Bronchus fibroblast of lung (primary cell): Measurements from ENCODE around the gene ZBTB7B. TPM values are rescaled to one million over a fixed set of nuclear protein-coding genes. Genes with fewer than 3 reads are reported as not detected.

Experiments
- total RNA-seq: library from RNA; depleted of rRNA; stranded (reverse); fragments of >200 nt; gene quantifications from 2 replicates; pipeline ENCODE4 v1.2.3, GENCODE V29; 2015

Gene ZBTB7B
- 13.1 and 14.5 TPM in 2 replicates for total RNA-seq

GRCh38 chr1:155002464-155003226, at the start of gene ZBTB7B:
TSS of gene ZBTB7B (plus strand) at chr1:155002802. CDS start at chr1:155014661, 11,859 bp downstream.

GRCh38 chr1:154955718-154956543, 46.7 kb upstream of the ZBTB7B start, which contains the start of gene PBXIP1:
TSS of gene PBXIP1 (minus strand) at chr1:154956099. CDS start at chr1:154953721, 2,378 bp downstream.

GRCh38 chr1:154961207-154962155, 41.1 kb upstream of the ZBTB7B start, which contains the start of gene PYGO2:
TSS of gene PYGO2 (minus strand) at chr1:154961782. CDS start at chr1:154961576, 206 bp downstream.

GRCh38 chr1:154970631-154971340, 31.8 kb upstream of the ZBTB7B start, which contains the start of gene SHC1:
TSS of gene SHC1 (minus strand) at chr1:154970747. CDS start at chr1:154970526, 221 bp downstream.

GRCh38 chr1:154974102-154974807, 28.3 kb upstream of the ZBTB7B start, which contains the start of gene CKS1B:
TSS of gene CKS1B (plus strand) at chr1:154974681. CDS start at chr1:154974746, 65 bp downstream.

GRCh38 chr1:154982897-154983648, 19.5 kb upstream of the ZBTB7B start, which contains the start of gene FLAD1:
TSS of gene FLAD1 (plus strand) at chr1:154983344. CDS start at chr1:154983695, 351 bp downstream.

GRCh38 chr1:154993572-154994268, 8.9 kb upstream of the ZBTB7B start, which contains the start of gene LENEP:
TSS of gene LENEP (plus strand) at chr1:154993586. CDS start at chr1:154993608, 22 bp downstream.

GRCh38 chr1:155033524-155033923, 30.9 kb downstream of the ZBTB7B start, which contains the start of the genes DCST1 and DCST2:
TSS of gene DCST1 (plus strand) at chr1:155033824. CDS start at chr1:155034037, 213 bp downstream.
TSS of gene DCST2 (minus strand) at chr1:155033781. CDS start at chr1:155033701, 80 bp downstream.

DNA sequence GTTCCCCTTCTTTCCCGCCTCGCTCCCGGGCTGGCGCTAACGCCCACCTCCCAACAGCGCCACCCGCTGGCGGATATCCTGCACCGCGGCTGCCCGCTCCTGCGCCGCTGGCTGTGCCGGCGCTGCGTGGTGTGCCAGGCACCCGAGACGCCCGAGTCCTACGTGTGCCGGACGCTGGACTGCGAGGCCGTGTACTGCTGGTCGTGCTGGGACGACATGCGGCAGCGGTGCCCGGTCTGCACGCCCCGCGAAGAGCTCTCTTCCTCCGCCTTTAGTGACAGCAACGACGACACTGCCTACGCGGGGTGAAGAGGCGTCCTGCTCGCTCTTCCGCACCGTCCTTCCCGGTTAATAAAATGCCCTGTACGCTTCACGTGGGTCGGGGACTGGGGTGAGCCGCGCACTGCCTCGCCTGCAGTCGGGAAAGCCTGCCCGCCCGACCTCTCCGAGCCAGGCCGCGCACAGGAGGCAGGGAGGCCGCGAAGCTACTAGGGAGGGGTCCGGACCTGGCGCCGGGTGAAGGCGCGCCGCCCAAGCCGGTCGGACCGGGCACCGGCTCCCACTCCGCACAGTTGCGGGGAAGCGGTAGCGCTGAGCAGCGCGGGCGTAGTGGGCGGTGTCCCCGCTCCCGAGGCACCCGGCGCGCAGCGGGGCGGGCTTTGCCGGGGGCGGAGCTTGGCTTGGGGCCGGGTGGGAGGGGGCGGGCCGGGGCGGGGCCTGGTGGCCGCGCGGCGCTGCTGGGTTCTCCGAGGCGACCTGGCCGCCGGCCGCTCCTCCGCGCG, 48.1 kb downstream of the ZBTB7B start, which contains the start of gene ADAM15:
Gene ADAM15, plus strand, starts transcription at position 757 of the 782 bp plus-strand sequence. CDS start 71 bp downstream, outside the sequence.

DNA sequence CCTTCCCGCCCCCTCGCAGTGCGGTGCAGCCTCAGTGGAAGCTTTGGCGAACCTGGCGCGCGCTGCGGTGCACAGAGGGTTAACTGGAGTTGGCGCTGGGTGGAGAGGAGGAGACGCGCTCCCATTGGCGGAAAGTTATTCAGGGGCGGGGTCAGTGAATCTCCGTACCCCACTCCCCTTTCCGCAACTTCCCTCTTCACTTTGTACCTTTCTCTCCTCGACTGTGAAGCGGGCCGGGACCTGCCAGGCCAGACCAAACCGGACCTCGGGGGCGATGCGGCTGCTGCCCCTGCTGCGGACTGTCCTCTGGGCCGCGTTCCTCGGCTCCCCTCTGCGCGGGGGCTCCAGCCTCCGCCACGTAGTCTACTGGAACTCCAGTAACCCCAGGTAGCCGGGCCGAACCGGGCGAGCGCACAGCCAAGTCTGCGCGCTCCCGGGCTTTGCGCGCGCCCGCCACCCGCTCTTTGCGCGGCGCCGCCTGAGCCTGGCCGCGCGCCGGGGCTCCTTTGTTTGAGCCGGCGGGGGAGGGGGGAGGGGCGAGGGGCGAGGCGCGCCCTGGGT, 61.0 kb downstream of the ZBTB7B start, which contains the start of gene EFNA4:
Gene EFNA4, plus strand, starts transcription at position 191 of the 561 bp plus-strand sequence. Its CDS starts 84 bp downstream, at position 275.

Other genes with a start within 250 kb of the ZBTB7B start
- gene KCNN3, start 132.5 kb upstream of the ZBTB7B start, total RNA-seq: not detected in 2 replicates
- gene PMVK, start 66.1 kb upstream of the ZBTB7B start, total RNA-seq: 9.2 and 11.4 TPM in 2 replicates
- gene PBXIP1, start 46.7 kb upstream of the ZBTB7B start, total RNA-seq: 42.1 and 48.9 TPM in 2 replicates
- gene PYGO2, start 41.0 kb upstream of the ZBTB7B start, total RNA-seq: 16.8 and 19.2 TPM in 2 replicates
- gene SHC1, start 32.1 kb upstream of the ZBTB7B start, total RNA-seq: 192 and 203 TPM in 2 replicates
- gene CKS1B, start 28.1 kb upstream of the ZBTB7B start, total RNA-seq: 222 and 236 TPM in 2 replicates
- 35.3 and 41.8 TPM in 2 replicates for gene FLAD1, start 19.5 kb upstream of the ZBTB7B start, total RNA-seq
- not detected in 2 replicates for gene LENEP, start 9.2 kb upstream of the ZBTB7B start, total RNA-seq
- under 0.01 and 0.17 TPM in 2 replicates for gene DCST2, start 31.0 kb downstream of the ZBTB7B start, total RNA-seq
- gene DCST1, start 31.0 kb downstream of the ZBTB7B start, total RNA-seq: not detected in 2 replicates
- 82.9 and 84.4 TPM in 2 replicates for gene ADAM15, start 48.5 kb downstream of the ZBTB7B start, total RNA-seq
- 7.7 and 8.3 TPM in 2 replicates for gene EFNA4, start 60.9 kb downstream of the ZBTB7B start, total RNA-seq
- gene EFNA3, start 76.0 kb downstream of the ZBTB7B start, total RNA-seq: 0.67 and 1.2 TPM in 2 replicates
- gene EFNA1, start 125.1 kb downstream of the ZBTB7B start, total RNA-seq: 0.50 and 0.89 TPM in 2 replicates
- 39.2 and 53.4 TPM in 2 replicates for gene SLC50A1, start 133.1 kb downstream of the ZBTB7B start, total RNA-seq
- 100 and 114 TPM in 2 replicates for gene DPM3, start 137.7 kb downstream of the ZBTB7B start, total RNA-seq
- 207 and 218 TPM in 2 replicates for gene KRTCAP2, start 170.5 kb downstream of the ZBTB7B start, total RNA-seq
- 5.2 and 5.4 TPM in 2 replicates for gene TRIM46, start 171.0 kb downstream of the ZBTB7B start, total RNA-seq
- 10.1 and 11.9 TPM in 2 replicates for gene THBS3, start 205.1 kb downstream of the ZBTB7B start, total RNA-seq
- gene MTX1, start 205.9 kb downstream of the ZBTB7B start, total RNA-seq: 94.7 and 107 TPM in 2 replicates